ENCODE measurements around the gene TCL1B.
"Not testable (repeated sequence)": the region's sequence is repeated elsewhere in the genome, so short reads cannot be mapped to it uniquely, and the experiment has no call there.

TCL1B gene

GRCh38 chr14:95725685-95726336 lies 39.6 kb downstream of the TCL1B start:
- H3K4me1 ChIP-seq (ENCODE audit: control insufficient read depth, insufficient read depth, low read length, unreplicated experiment): no peaks in the 10 kb centered on the region
- no peak overlapping the region for H3K27ac ChIP-seq (ENCODE audit: low read depth, low read length)
- no peak overlapping the region for H2AFZ ChIP-seq (ENCODE audit: low read length, unreplicated experiment)
- H3K27me3 ChIP-seq (ENCODE audit: insufficient read depth, low read length): peaks cover 7% of the 10 kb centered on the region; the same call in 1 of the 2 replicates
- no peaks in the 10 kb centered on the region for H3K79me2 ChIP-seq (ENCODE audit: control insufficient read depth, insufficient read depth, low read length, unreplicated experiment)
- H3K4me3 ChIP-seq (ENCODE audit: low read depth, low read length): no peak overlapping the region
- H3K36me3 ChIP-seq (ENCODE audit: insufficient read depth, low read length): no peaks in the 10 kb centered on the region

GRCh38 chr14:95727056-95727700 lies 41.0 kb downstream of the TCL1B start:
- no peaks in the 10 kb centered on the region for H3K36me3 ChIP-seq (ENCODE audit: insufficient read depth, low read length)
- H3K4me1 ChIP-seq (ENCODE audit: control insufficient read depth, insufficient read depth, low read length, unreplicated experiment): no peaks in the 10 kb centered on the region
- H3K27me3 ChIP-seq (ENCODE audit: insufficient read depth, low read length): peaks cover 7% of the 10 kb centered on the region; the same call in 1 of the 2 replicates
- H3K27ac ChIP-seq (ENCODE audit: low read depth, low read length): no peak overlapping the region
- no peak overlapping the region for H3K4me3 ChIP-seq (ENCODE audit: low read depth, low read length)
- no peaks in the 10 kb centered on the region for H3K79me2 ChIP-seq (ENCODE audit: control insufficient read depth, insufficient read depth, low read length, unreplicated experiment)
- no peak overlapping the region for H2AFZ ChIP-seq (ENCODE audit: low read length, unreplicated experiment)

GRCh38 chr14:95729402-95730028 lies 43.3 kb downstream of the TCL1B start:
- H3K27ac ChIP-seq (ENCODE audit: low read depth, low read length); H3K4me1 ChIP-seq (ENCODE audit: control insufficient read depth, insufficient read depth, low read length, unreplicated experiment); H3K79me2 ChIP-seq (ENCODE audit: control insufficient read depth, insufficient read depth, low read length, unreplicated experiment); H2AFZ ChIP-seq (ENCODE audit: low read length, unreplicated experiment); H3K27me3 ChIP-seq (ENCODE audit: insufficient read depth, low read length); H3K36me3 ChIP-seq (ENCODE audit: insufficient read depth, low read length); H3K4me3 ChIP-seq (ENCODE audit: low read depth, low read length): not testable (repeated sequence)

GRCh38 chr14:95730126-95730525 lies 43.9 kb downstream of the TCL1B start:
- no peaks in the 10 kb centered on the region for H3K36me3 ChIP-seq (ENCODE audit: insufficient read depth, low read length)
- H3K4me1 ChIP-seq (ENCODE audit: control insufficient read depth, insufficient read depth, low read length, unreplicated experiment): no peaks in the 10 kb centered on the region
- no peaks in the 10 kb centered on the region for H3K79me2 ChIP-seq (ENCODE audit: control insufficient read depth, insufficient read depth, low read length, unreplicated experiment)
- no peak overlapping the region for H3K4me3 ChIP-seq (ENCODE audit: low read depth, low read length)
- peaks cover 7% of the 10 kb centered on the region; the same call in 1 of the 2 replicates for H3K27me3 ChIP-seq (ENCODE audit: insufficient read depth, low read length)
- H3K27ac ChIP-seq (ENCODE audit: low read depth, low read length): no peak overlapping the region
- no peak overlapping the region for H2AFZ ChIP-seq (ENCODE audit: low read length, unreplicated experiment)

GRCh38 chr14:95733212-95733611 lies 47.0 kb downstream of the TCL1B start:
- Histone ChIP-seq H3K27ac (ENCODE audit: low read depth, low read length) (no peak overlapping the region), H2AFZ (ENCODE audit: low read length, unreplicated experiment) (no peak overlapping the region), H3K36me3 (ENCODE audit: insufficient read depth, low read length) (no peaks in the 10 kb centered on the region), H3K79me2 (ENCODE audit: control insufficient read depth, insufficient read depth, low read length, unreplicated experiment) (no peaks in the 10 kb centered on the region), H3K27me3 (ENCODE audit: insufficient read depth, low read length) (peaks cover 7% of the 10 kb centered on the region; the same call in 1 of the 2 replicates), H3K4me3 (ENCODE audit: low read depth, low read length) (no peak overlapping the region), H3K4me1 (ENCODE audit: control insufficient read depth, insufficient read depth, low read length, unreplicated experiment) (no peaks in the 10 kb centered on the region)

- Histone ChIP-seq H3K36me3 (ENCODE audit: insufficient read depth, low read length) (no peaks in the 10 kb centered on the region), H3K27me3 (ENCODE audit: insufficient read depth, low read length) (no peaks in the 10 kb centered on the region), H3K27ac (ENCODE audit: low read depth, low read length) (no peak overlapping the region), H3K4me3 (ENCODE audit: low read depth, low read length) (no peak overlapping the region), H3K79me2 (ENCODE audit: control insufficient read depth, insufficient read depth, low read length, unreplicated experiment) (no peaks in the 10 kb centered on the region), H2AFZ (ENCODE audit: low read length, unreplicated experiment) (no peak overlapping the region), H3K4me1 (ENCODE audit: control insufficient read depth, insufficient read depth, low read length, unreplicated experiment) (no peaks in the 10 kb centered on the region)
These were observed 53.1 kb downstream of the TCL1B start for GRCh38 chr14:95739356-95739755.

- Histone ChIP-seq H3K36me3 (ENCODE audit: insufficient read depth, low read length) (no peaks in the 10 kb centered on the region), H3K27me3 (ENCODE audit: insufficient read depth, low read length) (no peaks in the 10 kb centered on the region), H3K4me1 (ENCODE audit: control insufficient read depth, insufficient read depth, low read length, unreplicated experiment) (no peaks in the 10 kb centered on the region), H2AFZ (ENCODE audit: low read length, unreplicated experiment) (no peak overlapping the region), H3K79me2 (ENCODE audit: control insufficient read depth, insufficient read depth, low read length, unreplicated experiment) (no peaks in the 10 kb centered on the region), H3K4me3 (ENCODE audit: low read depth, low read length) (no peak overlapping the region), H3K27ac (ENCODE audit: low read depth, low read length) (no peak overlapping the region)
These were observed 54.8 kb downstream of the TCL1B start for GRCh38 chr14:95741038-95741490.

GRCh38 chr14:95741781-95742180 lies 55.6 kb downstream of the TCL1B start:
- Histone ChIP-seq H2AFZ (ENCODE audit: low read length, unreplicated experiment) (no peak overlapping the region), H3K79me2 (ENCODE audit: control insufficient read depth, insufficient read depth, low read length, unreplicated experiment) (no peaks in the 10 kb centered on the region), H3K27me3 (ENCODE audit: insufficient read depth, low read length) (no peaks in the 10 kb centered on the region), H3K36me3 (ENCODE audit: insufficient read depth, low read length) (no peaks in the 10 kb centered on the region), H3K4me1 (ENCODE audit: control insufficient read depth, insufficient read depth, low read length, unreplicated experiment) (no peaks in the 10 kb centered on the region), H3K27ac (ENCODE audit: low read depth, low read length) (no peak overlapping the region), H3K4me3 (ENCODE audit: low read depth, low read length) (no peak overlapping the region)
